ENCODE data around the gene PARD3. TPM values are rescaled to one million over a fixed set of nuclear protein-coding genes. Genes with fewer than 3 reads are reported as not detected.

PARD3 gene
- total RNA-seq, 1 experiment from 2014 or later = 46.3 TPM

GRCh38 chr10:34079702-34080484 is 735.2 kb downstream of the PARD3 start:
- ChIA-PET CTCF (no interaction called here), RAD21 (ENCODE audit: low non-redundant PET in 1 of 2, low total read pairs in 2 of 2, uncharacterized antibody in 2 of 2, unreplicated experiment in 2 of 2) (no interaction called here), POLR2A (no interaction called here)
- ATAC-seq (no peak), DNase-seq (ENCODE audit: low read depth, low spot score) (no peak)
- no peaks in the 10 kb centered on the region for H3K36me3 ChIP-seq (ENCODE audit: control insufficient read depth in 1 of 2, insufficient read depth in 2 of 2, low read length in 2 of 2)
- TF ChIP-seq ELF1 (IDR thresholded peaks at IDR 0.05; ENCODE audit: borderline replicate concordance, low read depth) (no peak), ZNF274 (IDR thresholded peaks at IDR 0.05; ENCODE audit: low read depth, low read length) (no peak), CBX3 (IDR thresholded peaks at IDR 0.05; ENCODE audit: low read depth) (no peak), REST (IDR thresholded peaks at IDR 0.05; ENCODE audit: low read depth) (no peak), EZH2 (IDR thresholded peaks at IDR 0.05) (no peak), MAX (IDR thresholded peaks at IDR 0.05) (no peak), POLR2AphosphoS5 (IDR thresholded peaks at IDR 0.05; ENCODE audit: low read depth, low read length) (no peak), EZH2phosphoT487 (IDR thresholded peaks at IDR 0.05; ENCODE audit: borderline replicate concordance) (no peak), POLR2A (IDR thresholded peaks at IDR 0.05; ENCODE audit: borderline replicate concordance, extremely low read depth, insufficient read depth, insufficient read length) (no peak), CEBPB (IDR thresholded peaks at IDR 0.05; ENCODE audit: low read depth) (no peak), FOSL1 (IDR thresholded peaks at IDR 0.05; ENCODE audit: low read depth) (no peak), RAD21 (IDR thresholded peaks at IDR 0.05; ENCODE audit: low read depth) (no peak), ZBTB33 (IDR thresholded peaks at IDR 0.05; ENCODE audit: extremely low read depth, insufficient replicate concordance, low read length) (no peak), SRF (IDR thresholded peaks at IDR 0.05; ENCODE audit: low read depth) (no peak), ZFX (IDR thresholded peaks at IDR 0.05) (no peak), ATF3 (IDR thresholded peaks at IDR 0.05) (no peak), SIN3A (IDR thresholded peaks at IDR 0.05; ENCODE audit: low read depth) (no peak), TCF7L2 (IDR thresholded peaks at IDR 0.05; ENCODE audit: borderline replicate concordance, extremely low read depth, insufficient read depth, insufficient read length) (no peak), CTCF (IDR thresholded peaks at IDR 0.05 in 2 of 3, conservative IDR thresholded peaks at IDR 0.05 in 1 of 3; ENCODE audit: borderline replicate concordance in 1 of 3, insufficient read depth in 1 of 3, low read depth in 2 of 3, low read length in 2 of 3) (no peak)
- no peaks in the 10 kb centered on the region for H3K4me1 ChIP-seq (ENCODE audit: control insufficient read depth in 1 of 2, insufficient read depth in 2 of 2, low read length in 2 of 2)
- H3K79me2 ChIP-seq (ENCODE audit: insufficient read depth, low read length) = no peaks in the 10 kb centered on the region
- no peaks in the 10 kb centered on the region for H4K20me1 ChIP-seq (ENCODE audit: insufficient read depth)
- no peak overlapping the region for H2AFZ ChIP-seq (ENCODE audit: low read depth, low read length, poor library complexity, severe bottlenecking)
- H3K27ac ChIP-seq (ENCODE audit: low read depth, low read length) = no peak overlapping the region
- no peak overlapping the region for H3K9ac ChIP-seq (ENCODE audit: low read length)
- H3K9me2 ChIP-seq (ENCODE audit: insufficient read depth) = no peaks in the 10 kb centered on the region
- BruUV-seq (replicated peaks) = no TSS peak
- intact Hi-C loops (cut with micrococcal nuclease) = loop anchor here (10.0 kb wide), 1 partner anchor 745 kb away; the partner anchor contains the start of gene NRP1
- no peak overlapping the region for H3K4me2 ChIP-seq (ENCODE audit: low read length)
- H3K9me3 ChIP-seq (ENCODE audit: control insufficient read depth in 1 of 2, insufficient read depth in 1 of 2, low read depth in 1 of 2, low read length in 2 of 2) = no peaks in the 10 kb centered on the region
- no peaks in the 10 kb centered on the region for H3K27me3 ChIP-seq (ENCODE audit: insufficient read depth, low read length)
- no peak overlapping the region for H3K4me3 ChIP-seq (replicated peaks in 1 of 2; ENCODE audit: low read depth in 1 of 2, low read length in 2 of 2)

Measured in HCT116 (cell line).